Calu3 (cell line): ENCODE measurements around the gene FAM50A. TPM values are rescaled to one million over a fixed set of nuclear protein-coding genes. Genes with fewer than 3 reads are reported as not detected.

ENCODE experiments used
- BruUV-seq: library from RNA; stranded (reverse); fragments of 400-500 nt; replicated peaks from 2 replicates; lab custom pipeline; 2021; lab: Mats Ljungman, UMichigan
- CTCF ChIA-PET: fragments of 300-600 bp; sonication (Branson Sonifier 250); formaldehyde crosslinking; loops from one replicate; lab custom pipeline; 2022; ENCODE audit warnings: antibody characterized with exemption; lab: Charles Lee
- DNase-seq: peaks from one replicate; pipeline ENCODE4 v3.0.0; 2022
- H3K27ac Mint-ChIP-seq: one replicate; pipeline ENCODE4 v1.8.0; 2022; ENCODE audit warnings: mixed read lengths; ENCODE audit not compliant: unreplicated experiment
- H3K27me3 Mint-ChIP-seq: one replicate; pipeline ENCODE4 v1.8.0; 2022; ENCODE audit warnings: mixed read lengths; ENCODE audit not compliant: unreplicated experiment
- H3K36me3 Mint-ChIP-seq: one replicate; pipeline ENCODE4 v1.8.0; 2022; ENCODE audit warnings: mild to moderate bottlenecking, moderate library complexity, mixed read lengths; ENCODE audit not compliant: insufficient read depth, unreplicated experiment
- H3K4me1 Mint-ChIP-seq: one replicate; pipeline ENCODE4 v1.8.0; 2022; ENCODE audit warnings: mild to moderate bottlenecking, low read depth, mixed read lengths; ENCODE audit not compliant: unreplicated experiment
- H3K4me3 Mint-ChIP-seq: one replicate; pipeline ENCODE4 v1.8.0; 2022; ENCODE audit warnings: mild to moderate bottlenecking, low read depth, moderate library complexity, mixed read lengths; ENCODE audit not compliant: unreplicated experiment
- H3K9me3 Mint-ChIP-seq: one replicate; pipeline ENCODE4 v1.8.0; 2022; ENCODE audit warnings: low read depth, mixed read lengths; ENCODE audit not compliant: unreplicated experiment
- CTCF ChIP-seq: fragments of 200-600 bp; IDR thresholded peaks from one replicate; pipeline ENCODE4 v1.8.0; 2022; ENCODE audit warnings: antibody characterized with exemption; ENCODE audit not compliant: unreplicated experiment
- intact Hi-C: fragments of 100-400 bp; cut with micrococcal nuclease; formaldehyde crosslinking; loops from one replicate; pipeline ENCODE4 v1.10.0; 2022; ENCODE audit not compliant: unreplicated experiment
- total RNA-seq: library from RNA; stranded (reverse); gene quantifications from 2 replicates; pipeline ENCODE4 v1.2.3, GENCODE V29; 2022

Gene FAM50A
- total RNA-seq, 1 experiment from 2014 or later = 88.9 TPM

DNA sequence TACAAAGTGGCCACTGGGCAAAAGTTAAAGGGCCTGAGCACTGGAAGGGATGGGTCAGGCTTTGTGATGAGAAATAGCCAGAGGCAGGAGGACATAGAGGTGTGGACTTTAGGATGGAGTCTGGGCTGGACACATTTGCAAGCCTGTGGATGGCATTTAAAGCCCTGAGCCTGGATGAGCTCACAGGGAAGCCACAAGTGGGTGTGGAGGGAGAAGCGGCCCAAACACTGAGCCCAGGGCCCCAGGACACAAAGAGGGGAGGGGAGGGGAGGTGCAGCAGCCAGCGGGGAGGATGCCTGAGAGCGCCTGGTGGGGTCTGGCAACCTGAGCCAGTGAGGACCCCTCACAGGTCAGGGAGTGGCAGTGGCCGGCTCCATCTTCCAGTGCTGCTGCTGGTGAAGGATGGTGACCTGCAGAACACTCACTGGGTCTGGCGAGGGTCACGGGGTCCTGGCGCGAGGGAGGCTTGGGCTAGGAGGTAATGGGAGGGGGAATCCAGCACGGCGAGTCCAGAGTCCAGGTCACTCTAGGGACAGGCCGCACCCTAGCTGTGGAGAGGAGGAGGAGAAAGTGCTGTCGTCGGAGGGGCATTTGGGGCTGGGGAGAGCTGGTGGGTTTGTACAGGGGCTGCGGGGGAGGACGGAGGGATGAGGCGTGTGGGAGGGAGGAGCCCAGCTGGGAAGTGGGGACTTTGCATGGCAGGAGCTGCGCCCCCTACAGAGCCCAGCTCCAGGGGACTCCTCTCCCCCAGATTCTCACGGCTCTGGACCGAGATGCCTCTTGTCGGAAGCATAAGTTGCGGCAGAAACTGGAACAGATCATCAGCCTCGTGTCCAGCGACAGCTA is 28.1 kb downstream of the FAM50A start:
- CTCF ChIA-PET = interaction anchor here (0.6 kb wide), 1 partner anchor 598 kb away, joined by 3 read pairs; no protein-coding TSS in a partner anchor
- intact Hi-C loops = no loop called here
- Mint-ChIP-seq H3K4me3 (no peak overlapping the region), H3K36me3 (peaks cover 38% of the 10 kb centered on the region), H3K4me1 (no peaks in the 10 kb centered on the region), H3K9me3 (no peaks in the 10 kb centered on the region), H3K27ac (no peak overlapping the region), H3K27me3 (no peaks in the 10 kb centered on the region)
- DNase-seq = no peak
- no peak for TF ChIP-seq CTCF
- no TSS peak for BruUV-seq

- Mint-ChIP-seq H3K36me3 (peaks cover 45% of the 10 kb centered on the region), H3K4me1 (no peaks in the 10 kb centered on the region), H3K27ac (no peak overlapping the region), H3K27me3 (no peaks in the 10 kb centered on the region), H3K9me3 (no peaks in the 10 kb centered on the region), H3K4me3 (no peak overlapping the region)
- no TSS peak for BruUV-seq
- intact Hi-C loops = no loop called here
- CTCF ChIA-PET = no interaction called here
- no peak for TF ChIP-seq CTCF
- no peak for DNase-seq
Observed at GRCh38 chrX:154472685-154473632, 29.0 kb downstream of the FAM50A start.

DNA sequence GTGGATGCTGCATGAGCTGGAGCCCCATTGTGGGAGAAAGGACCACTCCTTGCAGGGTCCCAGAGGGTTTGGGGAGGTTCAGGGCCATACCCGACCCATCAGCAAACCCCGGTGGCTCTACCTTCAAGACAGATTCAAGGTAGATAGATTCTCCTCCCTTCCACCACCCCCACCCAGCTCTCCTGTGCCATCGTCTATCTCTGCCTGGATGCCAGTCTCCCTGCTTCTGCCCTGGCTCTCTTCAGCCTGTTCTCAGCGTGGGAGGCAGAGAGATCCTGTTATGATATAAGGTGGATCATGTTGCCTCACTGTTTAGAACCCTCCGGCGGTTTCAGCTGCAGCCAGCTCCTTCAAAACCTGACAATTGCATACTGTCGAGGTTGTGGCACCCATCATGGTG is 29.7 kb downstream of the FAM50A start:
- TF ChIP-seq CTCF = no peak
- no peaks in the 10 kb centered on the region for H3K9me3 Mint-ChIP-seq
- no peak overlapping the region for H3K4me3 Mint-ChIP-seq
- H3K36me3 Mint-ChIP-seq = peaks cover 49% of the 10 kb centered on the region
- DNase-seq = no peak
- H3K27me3 Mint-ChIP-seq = no peaks in the 10 kb centered on the region
- H3K27ac Mint-ChIP-seq = no peak overlapping the region
- BruUV-seq = no TSS peak
- no peaks in the 10 kb centered on the region for H3K4me1 Mint-ChIP-seq
- CTCF ChIA-PET = no interaction called here
- intact Hi-C loops = no loop called here

DNA sequence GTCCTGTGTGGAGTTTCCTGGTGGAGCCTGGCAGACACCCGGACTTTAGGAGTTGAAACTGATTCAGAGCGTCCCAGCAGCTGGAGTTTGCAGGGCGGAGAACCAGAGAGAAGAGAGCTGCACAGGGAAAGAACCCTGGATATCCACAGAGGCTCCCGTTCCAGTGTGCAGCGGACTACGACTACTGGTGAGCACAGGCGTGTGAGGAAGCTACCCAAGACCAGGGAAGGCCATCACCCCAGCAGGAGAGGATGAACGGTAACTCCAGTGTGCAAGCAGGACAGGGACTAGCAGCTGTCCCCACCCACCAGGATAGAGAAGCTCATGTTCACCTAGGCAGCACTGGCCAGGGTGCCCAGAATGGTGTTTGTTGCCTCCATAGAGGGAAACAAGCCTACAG is 32.9 kb downstream of the FAM50A start:
- no peak for DNase-seq
- Mint-ChIP-seq H3K4me1 (no peaks in the 10 kb centered on the region), H3K36me3 (peaks cover 41% of the 10 kb centered on the region), H3K4me3 (no peak overlapping the region), H3K27ac (no peak overlapping the region), H3K27me3 (no peaks in the 10 kb centered on the region), H3K9me3 (no peaks in the 10 kb centered on the region)
- no peak for TF ChIP-seq CTCF
- CTCF ChIA-PET = no interaction called here
- intact Hi-C loops = no loop called here
- no TSS peak for BruUV-seq
